Measurements from ENCODE around the gene GAA. TPM values are rescaled to one million over a fixed set of nuclear protein-coding genes. Genes with fewer than 3 reads are reported as not detected.

Gene GAA
- total RNA-seq, 1 donor from 2014 or later = 47.7 TPM

DNA sequence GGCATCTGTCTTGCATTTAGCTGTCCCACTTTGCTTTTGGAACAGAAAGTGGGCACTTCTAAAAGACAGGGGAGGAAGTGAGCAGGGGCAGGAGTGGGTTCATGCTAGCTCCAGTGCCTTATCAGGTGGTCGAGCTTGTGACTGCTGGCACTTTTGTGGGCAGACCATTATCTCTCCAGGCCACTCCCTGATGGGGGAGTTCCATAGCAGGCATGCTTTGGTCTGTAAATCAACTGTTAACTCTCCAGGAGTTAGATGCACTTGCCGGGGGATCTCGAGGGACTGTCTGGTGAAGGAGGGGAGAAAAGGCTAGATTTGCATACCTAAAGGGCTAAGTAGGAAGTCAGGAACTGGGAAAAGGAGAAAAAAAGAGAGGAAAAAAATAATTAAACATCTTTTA lies 59.2 kb downstream of the GAA start:
- peaks cover 2% of the 10 kb centered on the region for H3K36me3 Mint-ChIP-seq (ENCODE audit: low read depth, unreplicated experiment)
- Histone ChIP-seq H3K27ac (ENCODE audit: low read depth, low read length) (no peak overlapping the region), H3K79me2 (ENCODE audit: insufficient read depth, low read length) (no peaks in the 10 kb centered on the region), H3K4me2 (ENCODE audit: low read length) (no peak overlapping the region), H3K27me3 (ENCODE audit: insufficient read depth, low read length) (peaks cover 13% of the 10 kb centered on the region), H3K9ac (ENCODE audit: low read length) (no peak overlapping the region), H3K9me3 (ENCODE audit: insufficient read depth, low read depth, low read length) (no peaks in the 10 kb centered on the region), H2AFZ (ENCODE audit: low read depth, low read length) (no peak overlapping the region), H3K4me1 (ENCODE audit: insufficient read depth, low read length) (no peaks in the 10 kb centered on the region), H3K36me3 (ENCODE audit: insufficient read depth, low read length) (no peaks in the 10 kb centered on the region), H3K4me3 (ENCODE audit: insufficient read depth, low read depth, low read length) (no peak overlapping the region), H4K20me1 (ENCODE audit: insufficient read depth, low read length) (no peaks in the 10 kb centered on the region)
- peaks cover 8% of the 10 kb centered on the region for H3K9me3 Mint-ChIP-seq (ENCODE audit: unreplicated experiment)
- peaks cover 8% of the 10 kb centered on the region for H3K27me3 Mint-ChIP-seq (ENCODE audit: low read depth, unreplicated experiment)
- TF ChIP-seq EZH2 (IDR thresholded peaks at IDR 0.05; ENCODE audit: insufficient read depth, low read length) (no peak), CTCF (IDR thresholded peaks at IDR 0.05; ENCODE audit: insufficient read depth, low read depth, low read length) (no peak)
- FAIRE-seq = no peak
- no peak for DNase-seq (ENCODE audit: low read depth)
- H3K4me1 Mint-ChIP-seq (ENCODE audit: low read depth, unreplicated experiment) = peaks cover 2% of the 10 kb centered on the region
- H3K4me3 Mint-ChIP-seq (ENCODE audit: unreplicated experiment) = no peak overlapping the region
- H3K27ac Mint-ChIP-seq (ENCODE audit: unreplicated experiment) = no peak overlapping the region

GRCh38 chr17:80163336-80163735 lies 62.0 kb downstream of the GAA start:
- no peaks in the 10 kb centered on the region for H3K79me2 ChIP-seq (ENCODE audit: insufficient read depth, low read length)
- peaks cover 2% of the 10 kb centered on the region for H3K36me3 Mint-ChIP-seq (ENCODE audit: low read depth, unreplicated experiment)
- DNase-seq (ENCODE audit: low read depth) = no peak
- H3K9me3 Mint-ChIP-seq (ENCODE audit: unreplicated experiment) = no peaks in the 10 kb centered on the region
- no peak for FAIRE-seq
- H3K4me1 ChIP-seq (ENCODE audit: insufficient read depth, low read length) = no peaks in the 10 kb centered on the region
- H3K4me2 ChIP-seq (ENCODE audit: low read length) = no peak overlapping the region
- H2AFZ ChIP-seq (ENCODE audit: low read depth, low read length) = no peak overlapping the region
- H3K27me3 Mint-ChIP-seq (ENCODE audit: low read depth, unreplicated experiment) = peaks cover 10% of the 10 kb centered on the region
- H3K4me3 ChIP-seq (ENCODE audit: insufficient read depth, low read depth, low read length) = no peak overlapping the region
- no peaks in the 10 kb centered on the region for H3K36me3 ChIP-seq (ENCODE audit: insufficient read depth, low read length)
- H3K9me3 ChIP-seq (ENCODE audit: insufficient read depth, low read depth, low read length) = no peaks in the 10 kb centered on the region
- TF ChIP-seq CTCF (IDR thresholded peaks at IDR 0.05; ENCODE audit: insufficient read depth, low read depth, low read length) (no peak), EZH2 (IDR thresholded peaks at IDR 0.05; ENCODE audit: insufficient read depth, low read length) (no peak)
- no peak overlapping the region for H3K4me3 Mint-ChIP-seq (ENCODE audit: unreplicated experiment)
- H3K9ac ChIP-seq (ENCODE audit: low read length) = no peak overlapping the region
- H3K27ac ChIP-seq (ENCODE audit: low read depth, low read length) = no peak overlapping the region
- H3K27ac Mint-ChIP-seq (ENCODE audit: unreplicated experiment) = no peak overlapping the region
- peaks cover 2% of the 10 kb centered on the region for H3K4me1 Mint-ChIP-seq (ENCODE audit: low read depth, unreplicated experiment)
- H4K20me1 ChIP-seq (ENCODE audit: insufficient read depth, low read length) = no peaks in the 10 kb centered on the region
- H3K27me3 ChIP-seq (ENCODE audit: insufficient read depth, low read length) = peaks cover 13% of the 10 kb centered on the region

DNA sequence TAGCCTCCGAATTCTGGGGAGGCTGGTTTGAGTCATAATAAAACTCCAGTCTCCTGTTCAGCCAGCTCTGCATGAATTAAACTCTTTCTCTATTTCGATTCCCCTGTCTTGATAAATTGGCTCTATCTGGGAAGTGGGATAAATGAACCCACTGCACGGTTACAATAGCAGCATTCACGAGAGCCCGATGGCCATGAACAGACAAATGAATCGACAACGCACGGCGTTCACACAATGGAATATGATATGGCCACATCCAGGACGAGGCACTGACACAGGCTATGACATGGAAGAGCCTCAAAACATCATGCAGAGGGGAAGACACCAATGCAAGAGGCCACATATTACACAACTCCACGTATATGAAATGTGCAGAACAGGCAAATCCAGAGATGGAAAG lies 62.8 kb downstream of the GAA start:
- H3K4me3 Mint-ChIP-seq (ENCODE audit: unreplicated experiment) = no peak overlapping the region
- peaks cover 5% of the 10 kb centered on the region for H3K36me3 Mint-ChIP-seq (ENCODE audit: low read depth, unreplicated experiment)
- DNase-seq (ENCODE audit: low read depth) = no peak
- Histone ChIP-seq H3K4me1 (ENCODE audit: insufficient read depth, low read length) (no peaks in the 10 kb centered on the region), H4K20me1 (ENCODE audit: insufficient read depth, low read length) (no peaks in the 10 kb centered on the region), H3K9me3 (ENCODE audit: insufficient read depth, low read depth, low read length) (no peaks in the 10 kb centered on the region), H3K36me3 (ENCODE audit: insufficient read depth, low read length) (no peaks in the 10 kb centered on the region), H3K4me2 (ENCODE audit: low read length) (no peak overlapping the region), H3K9ac (ENCODE audit: low read length) (no peak overlapping the region), H3K27me3 (ENCODE audit: insufficient read depth, low read length) (peaks cover 13% of the 10 kb centered on the region), H3K79me2 (ENCODE audit: insufficient read depth, low read length) (no peaks in the 10 kb centered on the region), H3K4me3 (ENCODE audit: insufficient read depth, low read depth, low read length) (no peak overlapping the region), H2AFZ (ENCODE audit: low read depth, low read length) (no peak overlapping the region), H3K27ac (ENCODE audit: low read depth, low read length) (no peak overlapping the region)
- TF ChIP-seq EZH2 (IDR thresholded peaks at IDR 0.05; ENCODE audit: insufficient read depth, low read length) (no peak), CTCF (IDR thresholded peaks at IDR 0.05; ENCODE audit: insufficient read depth, low read depth, low read length) (no peak)
- no peak for FAIRE-seq
- peaks cover 13% of the 10 kb centered on the region for H3K27me3 Mint-ChIP-seq (ENCODE audit: low read depth, unreplicated experiment)
- peaks cover 2% of the 10 kb centered on the region for H3K9me3 Mint-ChIP-seq (ENCODE audit: unreplicated experiment)
- H3K4me1 Mint-ChIP-seq (ENCODE audit: low read depth, unreplicated experiment) = peaks cover 2% of the 10 kb centered on the region
- H3K27ac Mint-ChIP-seq (ENCODE audit: unreplicated experiment) = no peak overlapping the region
